Measurements from ENCODE around the gene ZMIZ2.

- no peak for TF ChIP-seq CTCF (IDR thresholded peaks at IDR 0.05)
- TF ChIP-seq POLR2A (IDR thresholded peaks at IDR 0.05): no peak
Observed at GRCh38 chr7:44750424-44750823, 1.8 kb downstream of the ZMIZ2 start.

All from vagina (tissue), 2 donors.